ENCODE data around the gene SLC34A1. TPM values are rescaled to one million over a fixed set of nuclear protein-coding genes. Genes with fewer than 3 reads are reported as not detected.

SLC34A1 gene
- total and polyA plus RNA-seq, 8 donors = 0.10 TPM; not detected in 7

GRCh38 chr5:177427919-177428573 lies 43.8 kb downstream of the SLC34A1 start:
- TF ChIP-seq CTCF (IDR thresholded peaks at IDR 0.05) (no peak), POLR2AphosphoS5 (IDR thresholded peaks at IDR 0.05) (no peak), POLR2A (IDR thresholded peaks at IDR 0.05) (no peak), EP300 (IDR thresholded peaks at IDR 0.05) (no peak)
- peaks cover 23 to 72% (median 64%) of the 10 kb centered on the region in 4 donors for H3K4me1 ChIP-seq
- intact Hi-C loops (cut with DNase I; ENCODE audit: low total_unique reads) = no loop called here
- no peaks in the 10 kb centered on the region for H3K27me3 ChIP-seq
- H3K4me3 ChIP-seq = peak overlapping the region in 3 of 4 donors; percentile 61 to 85 (median 77)
- WGBS, 5 donors = 60 to 80% (median 67%) methylated on average over 9 to 11 of the region's 11 CpGs
- peak overlapping the region in 3 of 5 donors; percentile 93 to 98 (median 94) for H3K27ac ChIP-seq
- H3K9me3 ChIP-seq = no peaks in the 10 kb centered on the region
- no peak for DNase-seq
- peaks cover 17 to 33% (median 29%) of the 10 kb centered on the region in 4 donors for H3K36me3 ChIP-seq

- TF ChIP-seq POLR2AphosphoS5 (IDR thresholded peaks at IDR 0.05) = no peak
- no peak for TF ChIP-seq POLR2A (IDR thresholded peaks at IDR 0.05)
- no peak for TF ChIP-seq EP300 (IDR thresholded peaks at IDR 0.05)
- TF ChIP-seq CTCF (IDR thresholded peaks at IDR 0.05) = no peak
- Histone ChIP-seq H3K36me3 (peaks cover 23 to 39% (median 36%) of the 10 kb centered on the region in 4 donors), H3K27ac (peak overlapping the region in 4 of 5 donors; percentile 2 to 98 (median 94)), H3K4me1 (peaks cover 23 to 79% (median 64%) of the 10 kb centered on the region in 4 donors), H3K9me3 (no peaks in the 10 kb centered on the region), H3K4me3 (peak overlapping the region in 2 of 4 donors; percentile 77 to 85), H3K27me3 (no peaks in the 10 kb centered on the region)
- 72 to 84% (median 82%) methylated on average over 10 of the region's 10 CpGs for WGBS, 5 donors
- no peak for DNase-seq
- intact Hi-C loops (cut with DNase I; ENCODE audit: low total_unique reads) = no loop called here
Observed at GRCh38 chr5:177428574-177429217, 44.5 kb downstream of the SLC34A1 start.

- no peak for TF ChIP-seq POLR2A (IDR thresholded peaks at IDR 0.05)
- TF ChIP-seq POLR2AphosphoS5 (IDR thresholded peaks at IDR 0.05) = no peak
- TF ChIP-seq EP300 (IDR thresholded peaks at IDR 0.05) = no peak
- TF ChIP-seq CTCF (IDR thresholded peaks at IDR 0.05) = no peak
- Histone ChIP-seq H3K27me3 (no peaks in the 10 kb centered on the region), H3K4me1 (peaks cover 23 to 80% (median 64%) of the 10 kb centered on the region in 4 donors), H3K36me3 (peaks cover 31 to 47% (median 43%) of the 10 kb centered on the region in 4 donors), H3K4me3 (peak overlapping the region in 1 of 4 donors; percentile 77), H3K9me3 (no peaks in the 10 kb centered on the region), H3K27ac (peak overlapping the region in 4 of 5 donors; percentile 2 to 98 (median 50))
- intact Hi-C loops (cut with DNase I; ENCODE audit: low total_unique reads) = no loop called here
- 78 to 85% (median 80%) methylated on average over 6 of the region's 6 CpGs for WGBS, 5 donors
- peak; percentile 60 to 76 for DNase-seq
Observed at GRCh38 chr5:177429248-177430040, 45.2 kb downstream of the SLC34A1 start.

All from stomach (tissue), 9 donors.